Neural cell (in vitro differentiated cells): ENCODE data around the gene MYO5A. TPM values are rescaled to one million over a fixed set of nuclear protein-coding genes. Genes with fewer than 3 reads are reported as not detected.
"Not testable (repeated sequence)": the region's sequence is repeated elsewhere in the genome, so short reads cannot be mapped to it uniquely, and the experiment has no call there.

Experiments
- H2AFZ ChIP-seq: fragments of 200-600, 300-800 bp; sonication (generic), shearing (Covaris generic); 2 replicates; pipeline ENCODE4 v1.6.0; 2014; ENCODE audit warnings: low read depth, mild to moderate bottlenecking, antibody characterized with exemption, low read length, moderate library complexity
- H3F3A ChIP-seq: fragments of 200-600 bp; shearing (Covaris generic); 2 replicates; pipeline ENCODE4 v1.6.1; 2016; ENCODE audit warnings: mild to moderate bottlenecking, moderate library complexity, mixed read lengths, antibody characterized with exemption, low read length; ENCODE audit not compliant: insufficient read depth, poor library complexity, severe bottlenecking
- H3K27ac ChIP-seq: fragments of 200-600, 300-800 bp; sonication (generic), shearing (Covaris generic); 2 replicates; pipeline ENCODE4 v1.5.1; 2014; ENCODE audit warnings: mild to moderate bottlenecking, low read length, moderate library complexity
- H3K27me3 ChIP-seq: fragments of 300-800, 200-600 bp; sonication (generic), shearing (Covaris generic); 2 replicates; pipeline ENCODE4 v1.6.0; 2014; ENCODE audit warnings: mild to moderate bottlenecking, low read depth, low read length, moderate library complexity; ENCODE audit not compliant: insufficient read depth
- H3K36me3 ChIP-seq: fragments of 300-800, 200-600 bp; sonication (generic), shearing (Covaris generic); 2 replicates; pipeline ENCODE4 v1.5.1; 2014; ENCODE audit warnings: mild to moderate bottlenecking, antibody characterized with exemption, low read length, moderate library complexity; ENCODE audit not compliant: insufficient read depth
- H3K4me2 ChIP-seq: fragments of 300-800, 200-600 bp; sonication (generic), shearing (Covaris generic); 2 replicates; pipeline ENCODE4 v1.6.0; 2014; ENCODE audit warnings: mild to moderate bottlenecking, low read length
- H3K4me3 ChIP-seq: fragments of 300-800, 200-600 bp; sonication (generic), shearing (Covaris generic); 2 replicates; pipeline ENCODE4 v1.5.1; 2014; ENCODE audit warnings: mild to moderate bottlenecking, low read length, moderate library complexity
- H3K79me2 ChIP-seq: fragments of 200-600 bp; shearing (Covaris generic); replicated peaks from 2 replicates; pipeline ENCODE4 v1.6.0; 2014; ENCODE audit warnings: mild to moderate bottlenecking, low read length, moderate library complexity; ENCODE audit not compliant: insufficient read depth
- H3K9ac ChIP-seq: fragments of 300-800, 200-600 bp; sonication (generic), shearing (Covaris generic); 2 replicates; pipeline ENCODE4 v1.6.1; 2016; ENCODE audit warnings: mild to moderate bottlenecking, low read length, mixed read lengths
- H3K9me2 ChIP-seq: fragments of 200-600 bp; shearing (Covaris generic); 2 replicates; pipeline ENCODE4 v1.6.1; 2016; ENCODE audit warnings: mild to moderate bottlenecking, low read length, mixed read lengths; ENCODE audit not compliant: insufficient read depth
- H3K9me3 ChIP-seq: fragments of 200-600, 300-800 bp; sonication (generic), shearing (Covaris generic); 2 replicates; pipeline ENCODE4 v1.6.1; 2016; ENCODE audit warnings: mild to moderate bottlenecking, mixed run types, low read length, moderate library complexity, mixed read lengths
- H4K20me1 ChIP-seq: fragments of 200-600 bp; shearing (Covaris generic); 2 replicates; pipeline ENCODE4 v1.6.1; 2016; ENCODE audit warnings: mild to moderate bottlenecking, mixed run types; ENCODE audit not compliant: insufficient read depth
- EP300 ChIP-seq: fragments of 450-650 bp; conservative IDR thresholded peaks from 2 replicates; pipeline ENCODE4 v1.6.1; 2014; ENCODE audit warnings: antibody characterized with exemption, mild to moderate bottlenecking, moderate library complexity; ENCODE audit not compliant: poor library complexity, severe bottlenecking
- EZH2 ChIP-seq: fragments of 200-600, 300-800 bp; shearing (Covaris generic), sonication (generic); IDR thresholded peaks from 2 replicates; pipeline ENCODE4 v1.6.1; 2014; ENCODE audit warnings: antibody characterized with exemption, low read length, borderline replicate concordance, mild to moderate bottlenecking; ENCODE audit not compliant: insufficient read depth, poor library complexity, severe bottlenecking
- MXI1 ChIP-seq: fragments of 450-650 bp; conservative IDR thresholded peaks from 2 replicates; pipeline ENCODE4 v1.6.1; 2014; ENCODE audit warnings: antibody characterized with exemption, mild to moderate bottlenecking; ENCODE audit not compliant: poor library complexity, severe bottlenecking
- POLR2AphosphoS5 ChIP-seq: IDR thresholded peaks from 2 replicates; pipeline ENCODE4 v1.6.1; 2012
- RAD21 ChIP-seq: fragments of 450-650 bp; conservative IDR thresholded peaks from 2 replicates; pipeline ENCODE4 v1.6.1; 2014; ENCODE audit warnings: antibody characterized with exemption, mild to moderate bottlenecking, moderate library complexity
- SMC3 ChIP-seq: fragments of 450-650 bp; conservative IDR thresholded peaks from 2 replicates; pipeline ENCODE4 v1.6.1; 2014; ENCODE audit warnings: antibody characterized with exemption, mild to moderate bottlenecking, moderate library complexity; ENCODE audit not compliant: poor library complexity
- TAF1 ChIP-seq: IDR thresholded peaks from 2 replicates; pipeline ENCODE4 v1.6.1; 2012; ENCODE audit warnings: low read depth
- polyA plus RNA-seq: library from polyadenylated mRNA; depleted of rRNA; stranded (reverse); fragments of >200 nt; gene quantifications from 2 replicates; pipeline ENCODE4 v1.2.3, GENCODE V29; 2014
- TF ChIP-seq, protein P1 (sequence below): fragments of 450-650 bp; IDR thresholded peaks from 2 replicates; pipeline ENCODE4 v1.5.1; 2014; ENCODE audit warnings: antibody characterized with exemption, mild to moderate bottlenecking, moderate library complexity; ENCODE audit not compliant: poor library complexity, severe bottlenecking
- TF ChIP-seq, protein P2 (sequence below): IDR thresholded peaks from 2 replicates; pipeline ENCODE4 v1.6.1; 2012; ENCODE audit warnings: borderline replicate concordance

Gene MYO5A
- polyA plus RNA-seq, 1 donor from 2014 or later: 43.8 TPM

DNA sequence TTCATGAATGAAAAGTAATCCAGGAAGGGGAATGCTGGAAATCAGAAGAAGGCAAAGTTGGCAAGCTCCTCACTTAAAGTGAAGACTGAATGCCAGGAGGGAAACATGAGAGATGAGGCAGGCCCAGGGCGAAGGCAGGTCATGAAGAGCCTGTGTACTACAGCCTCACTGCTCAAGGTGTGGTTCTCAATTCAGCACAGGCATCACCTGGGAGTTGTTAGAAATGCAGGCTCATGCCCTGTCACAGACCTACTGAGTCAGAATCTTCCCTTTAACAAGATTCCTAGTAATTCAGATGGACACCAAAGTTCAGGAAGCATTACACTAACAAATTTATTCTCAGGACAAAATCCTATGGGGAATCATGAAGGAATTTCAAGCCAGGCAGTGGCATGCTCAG, 14.2 kb downstream of the MYO5A start:
- no peak overlapping the region for H3K4me3 ChIP-seq
- H3K27me3 ChIP-seq: no peaks in the 10 kb centered on the region
- H3K36me3 ChIP-seq: no peaks in the 10 kb centered on the region
- no peak overlapping the region for H2AFZ ChIP-seq
- no peak for TF ChIP-seq SMC3
- no peak for TF ChIP-seq EZH2
- no peak for TF ChIP-seq MXI1
- TF ChIP-seq, protein P1, sequence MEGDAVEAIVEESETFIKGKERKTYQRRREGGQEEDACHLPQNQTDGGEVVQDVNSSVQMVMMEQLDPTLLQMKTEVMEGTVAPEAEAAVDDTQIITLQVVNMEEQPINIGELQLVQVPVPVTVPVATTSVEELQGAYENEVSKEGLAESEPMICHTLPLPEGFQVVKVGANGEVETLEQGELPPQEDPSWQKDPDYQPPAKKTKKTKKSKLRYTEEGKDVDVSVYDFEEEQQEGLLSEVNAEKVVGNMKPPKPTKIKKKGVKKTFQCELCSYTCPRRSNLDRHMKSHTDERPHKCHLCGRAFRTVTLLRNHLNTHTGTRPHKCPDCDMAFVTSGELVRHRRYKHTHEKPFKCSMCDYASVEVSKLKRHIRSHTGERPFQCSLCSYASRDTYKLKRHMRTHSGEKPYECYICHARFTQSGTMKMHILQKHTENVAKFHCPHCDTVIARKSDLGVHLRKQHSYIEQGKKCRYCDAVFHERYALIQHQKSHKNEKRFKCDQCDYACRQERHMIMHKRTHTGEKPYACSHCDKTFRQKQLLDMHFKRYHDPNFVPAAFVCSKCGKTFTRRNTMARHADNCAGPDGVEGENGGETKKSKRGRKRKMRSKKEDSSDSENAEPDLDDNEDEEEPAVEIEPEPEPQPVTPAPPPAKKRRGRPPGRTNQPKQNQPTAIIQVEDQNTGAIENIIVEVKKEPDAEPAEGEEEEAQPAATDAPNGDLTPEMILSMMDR: no peak
- no peak for TF ChIP-seq EP300
- no peak for TF ChIP-seq RAD21
- H3K27ac ChIP-seq: no peak overlapping the region
- H4K20me1 ChIP-seq: no peaks in the 10 kb centered on the region
- H3K9me2 ChIP-seq: no peaks in the 10 kb centered on the region
- no peaks in the 10 kb centered on the region for H3K9me3 ChIP-seq
- H3K9ac ChIP-seq: no peak overlapping the region
- no peak overlapping the region for H3K4me2 ChIP-seq
- H3F3A ChIP-seq: no peaks in the 10 kb centered on the region
- peaks cover 44% of the 10 kb centered on the region for H3K79me2 ChIP-seq

DNA sequence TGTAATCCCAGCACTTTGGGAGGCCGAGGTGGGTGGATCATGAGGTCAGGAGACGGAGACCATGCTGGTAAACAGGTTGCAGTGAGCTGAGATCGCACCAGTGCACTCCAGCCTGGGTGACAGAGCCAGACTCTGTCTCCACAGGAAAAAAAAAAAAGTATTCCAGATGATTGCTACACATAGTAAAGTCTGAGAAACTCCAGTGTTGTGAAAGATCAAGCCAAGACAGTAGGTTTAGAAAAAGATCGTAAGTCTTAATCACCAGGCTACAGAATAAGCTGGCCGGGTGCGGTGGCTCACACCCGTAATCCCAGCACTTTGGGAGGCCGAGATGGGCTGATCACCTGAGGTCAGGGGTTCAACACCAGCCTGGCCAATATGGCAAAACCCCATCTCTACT, 15.8 kb downstream of the MYO5A start:
- not testable (repeated sequence) for H3F3A ChIP-seq, H3K36me3 ChIP-seq, H3K9ac ChIP-seq, H3K4me2 ChIP-seq, H3K9me2 ChIP-seq, H3K27me3 ChIP-seq, H2AFZ ChIP-seq, H3K9me3 ChIP-seq, H3K27ac ChIP-seq, H3K4me3 ChIP-seq, H4K20me1 ChIP-seq
- peaks cover 42% of the 10 kb centered on the region for H3K79me2 ChIP-seq

DNA sequence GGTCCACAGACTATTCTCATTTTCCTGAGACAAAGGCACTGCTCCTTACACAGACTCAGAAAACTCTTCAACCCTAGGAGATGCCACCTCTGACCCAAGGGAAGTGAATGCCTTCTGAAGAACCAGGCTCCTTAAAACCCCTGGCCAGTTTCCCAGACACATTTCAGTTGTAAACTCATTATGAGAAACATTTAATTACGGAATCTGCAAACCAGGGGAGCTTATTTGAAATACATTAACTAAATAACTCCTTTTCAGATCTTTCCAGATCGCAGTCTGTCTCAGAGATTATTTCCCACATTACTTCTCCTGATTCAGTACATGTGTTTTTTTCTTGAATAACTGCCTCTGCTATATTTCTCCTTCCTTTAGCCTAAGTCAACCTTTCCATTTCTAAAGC, 17.6 kb downstream of the MYO5A start:
- TF ChIP-seq RAD21 (no peak), TAF1 (no peak), POLR2AphosphoS5 (no peak), EZH2 (no peak), MXI1 (no peak), SMC3 (no peak), EP300 (no peak)
- TF ChIP-seq, protein P1: no peak
- TF ChIP-seq, protein P2, sequence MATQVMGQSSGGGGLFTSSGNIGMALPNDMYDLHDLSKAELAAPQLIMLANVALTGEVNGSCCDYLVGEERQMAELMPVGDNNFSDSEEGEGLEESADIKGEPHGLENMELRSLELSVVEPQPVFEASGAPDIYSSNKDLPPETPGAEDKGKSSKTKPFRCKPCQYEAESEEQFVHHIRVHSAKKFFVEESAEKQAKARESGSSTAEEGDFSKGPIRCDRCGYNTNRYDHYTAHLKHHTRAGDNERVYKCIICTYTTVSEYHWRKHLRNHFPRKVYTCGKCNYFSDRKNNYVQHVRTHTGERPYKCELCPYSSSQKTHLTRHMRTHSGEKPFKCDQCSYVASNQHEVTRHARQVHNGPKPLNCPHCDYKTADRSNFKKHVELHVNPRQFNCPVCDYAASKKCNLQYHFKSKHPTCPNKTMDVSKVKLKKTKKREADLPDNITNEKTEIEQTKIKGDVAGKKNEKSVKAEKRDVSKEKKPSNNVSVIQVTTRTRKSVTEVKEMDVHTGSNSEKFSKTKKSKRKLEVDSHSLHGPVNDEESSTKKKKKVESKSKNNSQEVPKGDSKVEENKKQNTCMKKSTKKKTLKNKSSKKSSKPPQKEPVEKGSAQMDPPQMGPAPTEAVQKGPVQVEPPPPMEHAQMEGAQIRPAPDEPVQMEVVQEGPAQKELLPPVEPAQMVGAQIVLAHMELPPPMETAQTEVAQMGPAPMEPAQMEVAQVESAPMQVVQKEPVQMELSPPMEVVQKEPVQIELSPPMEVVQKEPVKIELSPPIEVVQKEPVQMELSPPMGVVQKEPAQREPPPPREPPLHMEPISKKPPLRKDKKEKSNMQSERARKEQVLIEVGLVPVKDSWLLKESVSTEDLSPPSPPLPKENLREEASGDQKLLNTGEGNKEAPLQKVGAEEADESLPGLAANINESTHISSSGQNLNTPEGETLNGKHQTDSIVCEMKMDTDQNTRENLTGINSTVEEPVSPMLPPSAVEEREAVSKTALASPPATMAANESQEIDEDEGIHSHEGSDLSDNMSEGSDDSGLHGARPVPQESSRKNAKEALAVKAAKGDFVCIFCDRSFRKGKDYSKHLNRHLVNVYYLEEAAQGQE: no peak
- Histone ChIP-seq H3K4me2 (no peak overlapping the region), H4K20me1 (no peaks in the 10 kb centered on the region), H3K4me3 (no peak overlapping the region), H3K79me2 (peaks cover 30% of the 10 kb centered on the region), H3F3A (no peaks in the 10 kb centered on the region), H3K27ac (no peak overlapping the region), H3K27me3 (no peaks in the 10 kb centered on the region), H3K36me3 (no peaks in the 10 kb centered on the region), H3K9ac (no peak overlapping the region), H2AFZ (no peak overlapping the region), H3K9me2 (no peaks in the 10 kb centered on the region), H3K9me3 (no peaks in the 10 kb centered on the region)
